Measurements from ENCODE around the gene TEKT3.

The TEKT3 gene

GRCh38 chr17:15284107-15284506 is 57.3 kb downstream of the TEKT3 start (continued):
- TF ChIP-seq KLF17 (tag by site-specific recombination; IDR thresholded peaks at IDR 0.05) (no peak), ZBTB21 (tag by site-specific recombination; IDR thresholded peaks at IDR 0.05) (no peak), ZNF280D (tag by site-specific recombination; IDR thresholded peaks at IDR 0.05) (no peak), ZFP37 (tag by site-specific recombination; IDR thresholded peaks at IDR 0.05) (no peak), ZBTB44 (tag by site-specific recombination; IDR thresholded peaks at IDR 0.05) (no peak)

- H3K27ac ChIP-seq (ENCODE audit: extremely low read depth, low read depth, low read length): no peak overlapping the region
- H3K36me3 ChIP-seq (ENCODE audit: control insufficient read depth in 2 of 2, insufficient read depth in 1 of 2, low read length in 2 of 2): no peaks in the 10 kb centered on the region
- CTCF ChIA-PET: interaction anchor here (0.8 kb wide), 1 partner anchor 25 kb away, joined by 3 read pairs; no protein-coding TSS in a partner anchor
- POLR2A ChIA-PET: interaction anchor here (0.7 kb wide), 1 partner anchor 10 kb away, joined by 3 read pairs; no protein-coding TSS in a partner anchor
- no peaks in the 10 kb centered on the region for H3K9me3 ChIP-seq (ENCODE audit: control insufficient read depth, insufficient read depth, low read depth, low read length)
- TF ChIP-seq ZNF280C (tag by site-specific recombination; IDR thresholded peaks at IDR 0.05): no peak
- TF ChIP-seq ZNF16 (tag by site-specific recombination; IDR thresholded peaks at IDR 0.05; ENCODE audit: low read depth): no peak
- no peak for TF ChIP-seq ZNF112 (tag by site-specific recombination; IDR thresholded peaks at IDR 0.05)
- TF ChIP-seq ZNF707 (tag by site-specific recombination; IDR thresholded peaks at IDR 0.05): no peak
- TF ChIP-seq ZNF223 (tag by site-specific recombination; IDR thresholded peaks at IDR 0.05): no peak
- no peak for TF ChIP-seq ATF2 (tag by site-specific recombination; IDR thresholded peaks at IDR 0.05; ENCODE audit: low read depth)
- no peak for TF ChIP-seq KLF1 (tag by site-specific recombination; IDR thresholded peaks at IDR 0.05)
- no peak for TF ChIP-seq ZNF514 (tag by site-specific recombination; IDR thresholded peaks at IDR 0.05)
- no peak for TF ChIP-seq ZNF157 (tag by site-specific recombination; IDR thresholded peaks at IDR 0.05)
- TF ChIP-seq ZNF561 (tag by site-specific recombination; IDR thresholded peaks at IDR 0.05; ENCODE audit: borderline replicate concordance): no peak
- no peak for TF ChIP-seq ZNF449 (tag by site-specific recombination; IDR thresholded peaks at IDR 0.05)
- TF ChIP-seq ZBTB17 (tag by site-specific recombination; IDR thresholded peaks at IDR 0.05): no peak
- no peak for TF ChIP-seq INSM2 (tag by site-specific recombination; IDR thresholded peaks at IDR 0.05)
- no peak overlapping the region for H3K4me3 ChIP-seq (ENCODE audit: low read depth, low read length)
- no peaks in the 10 kb centered on the region for H3K4me1 ChIP-seq (ENCODE audit: control insufficient read depth, insufficient read depth, low read length)
Measured at GRCh38 chr17:15281909-15282308, 59.5 kb downstream of the TEKT3 start.
